ENCODE data around the gene FLOT1.

Gene FLOT1

GRCh38 chr6:30691208-30691847, 51.2 kb downstream of the FLOT1 start:
- DNase-seq, result peak; percentile 52

- DNase-seq, result peak; percentile 96
These were observed 51.9 kb downstream of the FLOT1 start, which contains the start of gene NRM for GRCh38 chr6:30690403-30691207. NRM (minus strand) TSS chr6:30690984; CDS start chr6:30690974, 10 bp downstream.

GRCh38 chr6:30689985-30690384, 52.5 kb downstream of the FLOT1 start:
- DNase-seq, result no peak

GRCh38 chr6:30689022-30689865, 53.2 kb downstream of the FLOT1 start:
- no peak for DNase-seq

GRCh38 chr6:30688569-30688968, 53.9 kb downstream of the FLOT1 start:
- DNase-seq, result no peak

- no peak for DNase-seq
These were observed 54.6 kb downstream of the FLOT1 start for GRCh38 chr6:30687659-30688431.

GRCh38 chr6:30686908-30687658, 55.4 kb downstream of the FLOT1 start:
- peak; percentile 97 for DNase-seq

- peak; percentile 12 for DNase-seq
These were observed 56.2 kb downstream of the FLOT1 start, which contains the start of gene PPP1R18 for GRCh38 chr6:30686009-30686907. PPP1R18 (minus strand) TSS chr6:30686645; CDS start chr6:30686018, 627 bp downstream.

- DNase-seq, result no peak
These were observed 57.1 kb downstream of the FLOT1 start for GRCh38 chr6:30685157-30686008.

- DNase-seq, result no peak
These were observed 57.9 kb downstream of the FLOT1 start for GRCh38 chr6:30684386-30685156.

GRCh38 chr6:30683980-30684338, 58.5 kb downstream of the FLOT1 start:
- DNase-seq, result no peak

- no peak for DNase-seq
These were observed 59.1 kb downstream of the FLOT1 start for GRCh38 chr6:30683183-30683979.

GRCh38 chr6:30682143-30683117, 60.1 kb downstream of the FLOT1 start:
- peak; percentile 25 for DNase-seq

- DNase-seq, result no peak
These were observed 60.7 kb downstream of the FLOT1 start for GRCh38 chr6:30681766-30682142.

- no peak for DNase-seq
These were observed 62.5 kb downstream of the FLOT1 start for GRCh38 chr6:30679765-30680535.
